ENCODE data around the gene MAK.
"Not testable (repeated sequence)": the region's sequence is repeated elsewhere in the genome, so short reads cannot be mapped to it uniquely, and the experiment has no call there.

MAK gene

GRCh38 chr6:10771371-10771894 lies 66.9 kb downstream of the MAK start:
- no peak for DNase-seq

DNA sequence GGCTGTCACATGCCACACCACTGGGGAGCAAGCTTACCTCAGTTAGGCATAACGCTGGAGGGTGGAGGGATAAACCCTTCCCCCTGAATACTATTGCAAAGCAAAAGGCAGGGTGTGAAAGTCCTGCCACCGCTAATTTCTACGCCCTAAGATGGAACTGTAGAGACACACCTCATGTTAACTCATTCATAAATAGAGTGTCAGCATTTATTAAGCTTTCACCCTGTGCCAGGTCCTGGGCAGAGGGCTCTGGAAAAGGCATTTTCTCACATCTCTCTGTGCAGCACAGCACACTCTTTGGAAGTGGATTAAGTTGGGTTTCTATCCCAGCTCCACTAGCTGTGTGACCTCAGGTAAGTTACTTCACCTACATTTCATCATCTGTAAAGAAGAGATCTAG lies 68.9 kb downstream of the MAK start:
- DNase-seq = no peak

DNA sequence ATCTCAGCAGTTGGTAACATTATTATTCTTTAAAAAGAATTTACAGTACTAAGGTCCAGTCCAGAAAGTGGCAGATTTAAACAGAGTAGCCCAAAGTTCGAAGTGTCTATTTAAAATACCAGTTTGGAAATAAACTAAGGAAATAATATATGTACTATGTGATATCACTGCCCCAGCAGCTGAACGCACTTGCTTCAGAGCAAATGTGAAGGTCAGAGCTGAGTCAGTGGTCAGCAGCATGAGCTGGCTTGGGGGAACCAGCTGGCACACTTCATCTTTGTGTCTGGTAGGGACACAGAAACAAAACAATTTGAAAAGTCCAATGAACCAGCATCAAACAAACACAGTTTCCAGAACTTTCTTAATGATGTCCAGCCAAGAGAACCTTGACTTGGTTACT lies 75.3 kb downstream of the MAK start:
- DNase-seq = no peak

GRCh38 chr6:10759884-10760329 lies 78.4 kb downstream of the MAK start:
- no peak for DNase-seq

DNA sequence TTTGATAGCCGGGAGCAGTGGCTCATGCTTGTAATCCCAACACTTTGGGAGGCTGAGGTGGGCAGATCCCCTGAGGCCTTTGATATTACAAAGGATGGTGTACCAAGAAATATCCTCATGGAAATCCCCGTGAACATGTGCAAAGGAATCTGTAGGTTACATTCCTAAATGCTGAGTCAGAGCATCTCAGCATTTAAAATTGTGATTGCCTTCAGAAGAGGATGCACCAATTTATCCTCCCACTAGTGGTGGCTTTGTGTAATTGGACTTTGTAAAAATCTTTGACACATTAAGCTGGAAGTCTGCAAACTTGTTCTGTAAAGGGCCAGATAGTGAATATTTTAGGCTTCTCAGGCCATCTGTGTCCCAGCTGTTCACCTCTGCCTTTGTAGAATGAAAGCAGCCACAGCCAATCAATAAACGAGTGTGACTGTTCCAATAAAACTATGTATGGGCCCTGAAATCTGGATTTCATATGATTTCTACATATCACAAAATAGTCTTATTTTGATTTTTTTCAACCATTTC lies 79.0 kb downstream of the MAK start:
- peak in 1 of 2 experiments; percentile 19 for DNase-seq

DNA sequence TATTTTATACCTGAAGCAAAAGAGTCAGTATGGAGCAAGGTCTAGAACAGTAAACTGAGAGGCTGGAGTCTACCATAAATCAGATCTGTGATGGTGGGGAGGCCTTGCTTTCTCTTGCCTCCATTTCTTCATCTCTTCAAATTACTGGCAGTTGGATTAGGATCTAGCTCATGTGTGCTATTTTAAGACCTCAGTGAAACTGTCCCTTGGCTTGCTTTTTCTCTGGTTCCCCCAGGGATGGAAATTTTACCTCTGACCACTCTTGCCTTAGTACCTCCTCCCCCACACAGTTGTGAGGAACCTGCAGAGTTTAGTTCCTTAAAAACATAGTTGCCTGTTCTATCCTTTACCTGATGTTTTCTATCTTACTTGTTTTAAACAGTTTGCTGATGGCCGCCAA lies 82.3 kb downstream of the MAK start:
- DNase-seq = no peak

- DNase-seq = not testable (repeated sequence)
These were observed 86.6 kb downstream of the MAK start for GRCh38 chr6:10751757-10752156.

- not testable (repeated sequence) for DNase-seq
These were observed 87.8 kb downstream of the MAK start for GRCh38 chr6:10750568-10750967.

GRCh38 chr6:10749734-10750133 lies 88.6 kb downstream of the MAK start:
- no peak for DNase-seq

DNA sequence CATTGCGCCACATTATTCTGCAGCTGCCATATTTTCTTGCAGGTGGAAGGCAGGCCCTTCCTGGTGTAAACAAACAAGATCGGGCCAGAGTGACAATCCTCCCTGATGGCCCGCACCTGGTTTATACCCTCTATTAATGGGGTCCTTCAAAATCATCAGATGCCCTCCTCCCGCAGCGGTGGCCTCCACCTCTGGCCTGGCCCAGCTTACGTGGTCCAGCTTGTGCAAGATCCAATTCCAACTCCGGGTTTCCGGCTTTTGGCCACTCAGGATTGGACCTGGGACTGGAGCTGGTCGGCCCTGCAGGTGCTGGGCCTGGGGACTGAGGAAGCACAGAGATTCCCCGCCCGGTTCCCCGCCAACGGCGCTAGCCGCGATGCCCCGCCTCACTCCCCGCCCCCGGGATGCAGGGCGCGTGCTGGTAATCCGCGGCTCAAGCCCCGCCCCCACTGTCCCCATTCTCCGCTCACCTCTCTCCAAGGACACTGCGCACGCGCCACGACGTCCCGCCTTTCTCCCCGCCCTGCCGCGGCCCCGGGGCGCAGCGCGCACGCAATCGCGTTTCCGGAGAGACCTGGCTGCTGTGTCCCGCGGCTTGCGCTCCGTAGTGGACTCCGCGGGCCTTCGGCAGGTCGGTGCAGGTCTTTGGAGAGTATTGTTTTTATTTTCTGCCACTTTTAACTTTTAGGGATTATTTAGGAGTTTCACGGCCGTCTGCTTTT lies 90.9 kb downstream of the MAK start, which contains the start of gene TMEM14B:
Gene TMEM14B, plus strand, starts transcription at position 555 of the 722 bp plus-strand sequence. CDS start 1,441 bp downstream, outside the sequence.
- peak; percentile 97 to 98 for DNase-seq

DNA sequence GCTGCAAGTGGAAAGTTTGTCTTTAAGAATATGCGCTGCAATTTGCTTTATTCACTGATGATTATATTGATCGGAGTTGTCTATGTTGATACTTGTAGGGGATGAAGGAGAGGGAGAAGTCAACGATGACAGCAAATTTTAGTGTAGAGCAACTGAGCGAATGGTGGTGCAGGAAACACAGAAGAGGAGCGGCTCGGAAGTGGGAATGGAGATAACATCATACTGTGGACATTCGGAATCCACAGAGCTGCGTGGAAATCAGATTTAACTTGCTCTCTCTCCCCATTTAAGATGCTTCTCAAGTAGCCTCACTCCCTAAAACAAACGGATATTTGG lies 91.5 kb downstream of the MAK start:
- DNase-seq = no peak

GRCh38 chr6:10745116-10745515 lies 93.2 kb downstream of the MAK start:
- DNase-seq = no peak

- no peak for DNase-seq
These were observed 94.8 kb downstream of the MAK start for GRCh38 chr6:10743515-10743914.

DNA sequence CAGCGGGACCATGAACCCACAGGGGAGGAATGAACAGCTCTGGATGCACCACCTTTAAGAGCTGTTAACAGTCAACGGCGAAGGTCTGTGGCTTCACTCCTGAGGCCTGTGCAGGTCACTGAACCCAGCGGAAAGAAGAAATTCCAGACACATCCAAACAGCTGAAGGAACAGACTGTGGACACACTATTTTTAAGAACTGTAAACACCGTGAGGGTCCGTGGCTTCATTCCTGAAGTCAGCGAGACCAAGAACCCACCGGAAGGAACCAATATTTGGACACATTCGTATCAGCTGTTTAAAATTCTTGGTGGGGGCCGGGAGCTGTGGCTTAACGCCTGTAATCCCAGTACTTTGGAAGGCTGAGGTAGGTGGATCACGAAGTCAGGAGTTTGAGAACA lies 96.1 kb downstream of the MAK start:
- DNase-seq = no peak

GRCh38 chr6:10741643-10742042 lies 96.7 kb downstream of the MAK start:
- not testable (repeated sequence) for DNase-seq

DNA sequence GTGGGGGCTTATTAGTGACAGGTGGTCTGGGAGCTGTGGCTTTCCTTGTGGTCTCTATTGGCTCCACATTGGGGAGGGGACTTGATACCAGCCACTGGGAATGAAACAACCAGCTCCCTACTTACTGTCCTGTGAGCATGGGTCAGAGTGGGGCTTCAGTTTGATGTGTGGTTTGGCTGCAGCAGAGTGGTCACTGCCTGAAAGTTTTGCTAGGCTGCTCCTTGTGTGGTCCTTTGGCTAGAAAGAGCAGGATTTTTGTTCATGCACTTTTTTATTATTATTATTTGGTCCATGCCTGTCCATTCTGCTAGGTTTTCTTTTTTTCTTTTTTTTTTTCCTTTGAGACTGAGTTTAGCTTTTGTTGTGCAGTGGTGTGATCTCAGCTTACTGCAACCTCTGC lies 98.3 kb downstream of the MAK start:
- DNase-seq = no peak

DNA sequence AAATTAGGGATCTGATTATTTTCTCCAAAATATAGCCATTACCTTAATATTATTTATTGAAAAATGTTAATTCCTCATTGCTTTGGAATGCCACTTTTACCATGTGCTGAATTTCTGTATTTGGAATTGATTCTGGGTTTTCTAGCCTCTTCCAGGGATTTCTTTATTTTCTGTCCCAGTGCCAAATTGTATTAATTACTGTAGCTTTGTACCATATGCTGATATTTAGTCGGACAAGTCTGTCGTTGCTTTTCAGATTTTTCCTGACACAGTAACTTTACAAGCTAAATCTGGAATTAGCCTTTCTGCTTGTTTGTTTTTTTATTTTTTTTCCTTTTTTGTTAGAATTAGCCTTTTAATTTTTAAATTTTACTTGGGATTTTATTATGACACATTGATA lies 101.6 kb downstream of the MAK start:
- DNase-seq = no peak

- DNase-seq = no peak
These were observed 104.5 kb downstream of the MAK start for GRCh38 chr6:10733863-10734262.

DNA sequence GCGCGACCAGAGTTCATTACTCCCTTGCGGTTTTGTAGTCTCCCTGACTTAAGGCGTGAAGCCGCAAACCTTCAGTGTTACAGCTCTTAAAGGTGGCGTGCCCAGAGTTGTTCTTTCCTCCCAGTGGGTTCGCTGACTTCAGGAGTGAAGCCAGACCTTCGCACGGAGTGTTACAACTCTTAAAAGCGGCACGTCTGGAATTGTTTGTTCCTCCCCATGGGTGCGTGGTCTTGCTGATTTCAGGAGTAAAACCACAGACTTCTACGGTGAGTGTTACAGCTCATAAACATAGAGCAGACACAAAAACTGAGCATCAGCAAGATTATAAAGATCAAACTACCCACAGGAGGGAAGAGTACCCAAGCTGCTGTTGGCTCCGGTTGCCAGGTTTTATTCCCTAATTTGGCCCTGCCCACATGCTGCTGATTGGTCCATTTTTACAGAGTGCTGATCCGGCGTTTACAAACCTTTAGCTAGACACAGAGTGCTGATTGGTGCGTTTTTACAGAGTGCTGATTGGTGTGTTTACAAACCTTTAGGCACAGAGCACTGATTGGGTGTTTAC lies 105.1 kb downstream of the MAK start:
- no peak for DNase-seq

DNA sequence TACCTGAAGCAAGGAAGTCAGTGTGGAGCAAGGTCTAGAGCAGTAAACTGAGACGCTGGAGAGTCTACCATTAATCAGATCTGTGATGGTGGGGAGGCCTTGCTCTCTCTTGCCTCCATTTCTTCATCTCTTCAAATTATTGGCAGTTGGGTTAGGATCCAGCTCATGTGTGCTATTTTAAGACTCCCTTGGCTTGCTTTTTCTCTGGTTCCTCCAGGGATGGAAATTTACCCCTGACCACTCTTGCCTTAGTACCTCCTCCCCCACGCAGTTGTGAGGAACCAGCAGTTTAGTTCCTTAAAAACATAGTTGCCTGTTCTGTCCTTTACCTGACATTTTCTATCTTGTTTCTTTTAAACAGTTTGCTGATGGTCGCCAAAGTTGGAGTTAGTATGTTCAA lies 108.1 kb downstream of the MAK start:
- no peak for DNase-seq

DNA sequence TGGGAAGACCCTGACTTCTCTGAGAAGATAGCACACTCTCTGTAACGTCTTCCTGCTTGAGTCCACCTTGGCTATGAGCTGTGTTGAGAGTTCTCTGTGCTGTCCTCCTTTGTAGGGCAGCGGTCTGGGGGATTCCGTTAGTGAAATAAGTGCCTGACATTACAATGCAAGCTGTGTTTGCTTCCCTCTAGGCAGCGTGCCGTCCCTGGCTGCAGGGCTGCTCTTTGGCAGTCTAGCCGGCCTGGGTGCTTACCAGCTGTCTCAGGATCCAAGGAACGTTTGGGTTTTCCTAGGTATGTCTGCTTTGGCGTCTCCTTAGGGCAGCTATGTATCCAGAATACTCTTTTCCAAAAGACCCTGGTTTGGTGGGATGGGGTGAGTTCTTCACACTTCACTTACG lies 112.6 kb downstream of the MAK start:
- no peak for DNase-seq

- DNase-seq = no peak
These were observed 113.3 kb downstream of the MAK start for GRCh38 chr6:10725044-10725443.

DNA sequence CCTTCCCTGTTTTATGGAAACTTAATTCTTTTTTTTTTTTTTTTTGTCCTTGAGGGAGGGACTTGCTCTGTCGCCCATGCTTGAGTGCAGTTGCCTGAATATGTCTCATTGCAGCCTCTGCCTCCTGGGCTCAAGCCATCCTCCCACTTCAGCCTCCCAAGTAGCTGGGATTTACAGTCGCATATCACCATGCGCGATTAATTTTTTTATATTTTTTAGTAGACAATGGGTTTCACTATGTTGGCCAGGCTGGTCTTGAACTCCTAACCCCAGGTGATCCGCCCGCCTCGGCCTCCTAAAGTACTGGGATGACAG lies 114.8 kb downstream of the MAK start:
- no peak for DNase-seq

DNA sequence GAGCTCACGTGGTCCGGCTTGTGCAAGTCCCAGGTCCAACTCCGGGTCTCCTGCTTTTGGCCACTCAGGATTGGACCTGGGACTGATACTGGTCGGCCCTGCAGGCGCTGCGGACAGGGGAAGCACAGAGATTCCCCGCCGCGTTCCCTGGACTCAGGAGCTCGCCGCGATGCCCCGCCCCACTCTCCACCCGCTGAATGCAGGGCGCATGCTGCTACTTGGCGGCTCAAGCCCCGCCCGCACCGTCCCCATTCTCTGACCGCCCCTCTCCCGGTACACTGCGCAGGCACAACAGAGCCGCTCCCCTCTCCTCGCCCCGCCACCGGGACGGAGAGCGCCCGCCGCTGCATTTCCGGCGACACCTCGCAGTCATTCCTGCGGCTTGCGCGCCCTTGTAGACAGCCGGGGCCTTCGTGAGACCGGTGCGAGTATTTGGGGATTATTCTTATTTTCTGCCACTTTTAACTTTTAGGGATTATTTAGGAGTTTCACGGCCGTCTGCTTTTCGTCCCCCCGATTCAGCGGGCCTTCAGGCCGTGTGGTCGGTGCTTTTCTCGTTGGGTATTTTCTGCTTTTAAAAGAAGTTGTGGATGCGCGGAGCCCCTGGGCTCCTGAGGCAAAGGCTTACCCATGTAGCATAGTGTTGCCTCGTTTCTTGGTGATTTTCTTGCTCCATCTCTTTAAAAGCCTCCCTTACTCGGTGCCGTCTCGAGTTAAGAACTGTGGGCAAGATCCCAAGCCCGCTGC lies 115.3 kb downstream of the MAK start, which contains the start of gene TMEM14C:
Gene TMEM14C, plus strand, starts transcription at position 251 of the 747 bp plus-strand sequence. CDS start 1,544 bp downstream, outside the sequence.
- DNase-seq = peak; percentile 95 to 97
